HG02642 (cell line): ENCODE data around the gene TEKT3.

Source experiments
- ATAC-seq: cut with Tn5 transposase; IDR thresholded peaks from one replicate; pipeline ENCODE4 v1.9.1; 2021; ENCODE audit warnings: mild to moderate bottlenecking; ENCODE audit not compliant: unreplicated experiment, poor library complexity

TEKT3 gene

DNA sequence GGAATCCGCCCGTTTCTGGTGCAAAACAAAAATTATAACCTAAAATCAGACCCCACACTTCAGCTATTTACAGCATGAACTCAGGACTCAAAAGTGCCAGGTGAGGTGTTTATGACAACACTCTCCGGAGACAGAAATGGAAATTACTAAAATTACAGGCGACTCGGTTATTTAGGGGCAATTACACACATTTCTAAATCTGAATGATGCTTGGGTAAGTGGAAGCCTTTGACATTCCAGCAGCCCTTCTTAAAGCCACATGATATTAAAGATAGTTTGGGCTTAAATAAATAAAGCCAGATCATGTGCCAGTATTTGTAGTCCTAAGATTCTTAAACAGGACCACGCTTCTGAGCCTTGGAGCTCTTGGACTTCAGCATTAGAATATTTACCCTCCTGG lies 39.6 kb downstream of the TEKT3 start:
- no peak for ATAC-seq

DNA sequence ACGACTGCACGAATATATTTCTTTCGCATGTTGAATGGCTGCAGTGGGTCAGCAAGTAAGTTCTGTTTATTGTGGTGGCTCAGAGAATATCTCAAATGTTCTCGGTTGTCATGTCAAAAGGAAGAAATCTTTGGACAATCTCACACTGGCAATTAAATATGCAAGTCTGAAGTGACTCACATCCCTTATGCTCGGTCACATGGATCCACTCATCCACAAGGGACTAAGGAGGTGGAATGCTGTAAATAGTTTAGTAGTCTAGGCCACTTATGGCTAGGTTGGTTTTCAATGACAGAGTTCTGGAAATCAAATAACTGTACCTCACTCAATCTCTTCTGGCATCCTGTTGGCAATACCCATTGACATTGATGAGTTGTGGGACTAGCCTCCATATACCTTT lies 43.2 kb downstream of the TEKT3 start:
- ATAC-seq = no peak

- ATAC-seq = no peak
Observed at GRCh38 chr17:15293558-15293957, 47.8 kb downstream of the TEKT3 start.

DNA sequence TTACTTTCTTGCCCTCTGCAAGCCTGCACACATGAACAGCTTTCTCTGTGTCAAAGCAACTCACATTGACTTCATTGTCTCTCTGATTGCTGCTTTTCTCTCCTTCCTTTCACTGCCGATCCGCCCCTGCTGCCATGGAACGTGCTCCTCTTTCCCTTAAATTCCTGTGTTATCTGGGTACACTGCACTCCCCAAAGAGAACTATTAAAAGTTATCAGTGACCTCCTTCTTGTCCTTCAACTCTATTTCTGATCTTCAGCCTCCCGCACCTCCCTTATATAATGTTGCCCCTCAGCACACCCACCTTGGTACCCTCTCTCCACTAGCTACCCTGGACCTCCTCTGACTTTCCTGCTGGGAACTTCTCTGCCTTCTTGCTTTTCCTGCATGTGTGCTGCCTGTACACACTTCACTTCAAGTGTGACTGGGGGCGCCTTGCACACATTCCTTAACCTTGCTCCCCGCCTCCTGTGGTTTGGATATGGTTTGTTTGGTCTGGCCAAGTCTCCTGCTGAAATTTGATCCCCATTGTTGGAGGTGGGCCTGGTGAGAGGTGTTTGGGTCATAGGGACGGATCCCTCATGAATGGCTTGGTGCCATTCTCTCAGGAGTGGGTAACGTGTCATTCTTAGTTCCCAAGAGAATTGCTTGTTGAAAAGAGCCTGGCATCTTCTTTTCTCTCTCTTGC lies 49.6 kb downstream of the TEKT3 start:
- no peak for ATAC-seq

GRCh38 chr17:15290605-15291004 lies 50.8 kb downstream of the TEKT3 start:
- ATAC-seq = no peak

DNA sequence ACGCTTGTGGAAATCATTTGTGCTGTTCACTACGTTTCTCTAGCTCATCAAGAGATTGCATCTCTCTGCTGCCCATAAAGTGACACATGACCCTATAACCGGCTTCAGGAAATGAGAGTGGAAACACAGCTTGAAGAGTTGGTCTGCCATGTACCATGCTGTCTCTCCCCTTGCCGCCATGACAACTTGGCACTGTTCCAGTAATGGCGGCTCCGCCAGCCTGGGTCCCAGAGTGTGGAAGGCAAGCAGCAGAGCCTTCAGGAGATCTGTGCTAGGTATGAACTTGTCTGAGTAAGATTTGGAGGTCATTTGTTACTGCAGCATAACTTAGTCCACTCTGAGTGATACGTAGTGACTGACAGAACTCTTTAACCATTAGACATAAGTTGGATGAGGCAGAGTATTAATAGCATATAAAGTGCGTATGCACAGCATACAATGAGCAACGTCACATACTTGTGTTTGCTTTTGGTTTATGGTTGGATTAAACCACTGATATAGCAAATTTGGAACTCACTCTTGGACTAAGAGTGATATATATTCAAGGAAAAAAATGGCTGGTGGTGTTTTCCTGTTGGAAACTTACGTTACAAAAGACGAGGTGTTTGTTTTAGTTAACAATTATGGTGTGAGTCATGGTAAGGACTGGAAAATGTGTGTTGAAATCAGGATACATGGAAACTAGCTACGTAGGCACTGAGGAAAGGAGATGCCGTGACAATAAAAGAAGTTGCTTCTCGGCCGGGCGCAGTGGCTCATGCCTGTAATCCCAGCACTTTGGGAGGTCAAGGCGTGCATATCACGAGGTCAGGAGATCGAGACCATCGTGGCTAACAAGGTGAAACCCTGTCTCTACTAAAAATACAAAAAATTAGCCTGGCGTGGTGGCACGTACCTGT lies 51.9 kb downstream of the TEKT3 start:
- no peak for ATAC-seq

- no peak for ATAC-seq
Observed at GRCh38 chr17:15288859-15289258, 52.5 kb downstream of the TEKT3 start.

- ATAC-seq = no peak
Observed at GRCh38 chr17:15287538-15288267, 53.7 kb downstream of the TEKT3 start.

DNA sequence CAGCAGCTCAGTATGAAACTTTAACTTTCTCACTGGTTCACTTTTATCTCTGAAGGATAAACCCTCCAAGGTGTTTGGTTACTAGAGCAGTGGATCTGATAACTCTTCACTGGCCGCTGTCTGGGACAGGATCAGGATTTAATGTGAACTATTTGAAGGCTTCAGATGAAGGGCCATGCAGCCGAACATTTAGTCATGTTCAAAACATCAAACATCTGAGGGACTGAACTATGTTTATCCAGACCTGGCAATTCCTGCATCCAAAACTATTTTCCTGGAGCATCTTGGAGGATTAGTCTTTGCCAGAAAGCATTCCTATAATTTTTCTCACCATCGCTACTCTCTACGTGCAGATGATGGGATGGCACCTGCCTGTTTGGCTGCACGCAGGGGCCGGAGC lies 55.9 kb downstream of the TEKT3 start:
- ATAC-seq = no peak

- no peak for ATAC-seq
Observed at GRCh38 chr17:15284537-15284936, 56.9 kb downstream of the TEKT3 start.

DNA sequence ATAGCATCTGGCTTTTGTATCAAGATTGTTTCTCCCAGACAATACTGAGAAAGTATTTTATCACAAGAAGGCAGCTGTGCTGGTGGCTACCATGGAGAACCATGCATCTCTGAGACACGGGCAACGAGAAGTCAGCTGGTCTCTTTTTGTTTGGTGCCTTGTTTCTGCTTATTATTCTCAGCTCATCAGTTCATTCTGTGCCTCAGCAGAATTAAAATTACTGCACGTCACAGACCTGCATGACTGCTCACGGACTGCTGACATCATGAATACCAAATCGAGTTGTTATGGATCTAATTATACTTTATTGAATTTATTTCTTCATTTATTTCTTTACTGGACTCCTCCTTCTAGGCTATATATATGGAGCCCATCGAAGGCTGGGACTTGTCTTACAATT lies 57.3 kb downstream of the TEKT3 start:
- ATAC-seq = no peak

DNA sequence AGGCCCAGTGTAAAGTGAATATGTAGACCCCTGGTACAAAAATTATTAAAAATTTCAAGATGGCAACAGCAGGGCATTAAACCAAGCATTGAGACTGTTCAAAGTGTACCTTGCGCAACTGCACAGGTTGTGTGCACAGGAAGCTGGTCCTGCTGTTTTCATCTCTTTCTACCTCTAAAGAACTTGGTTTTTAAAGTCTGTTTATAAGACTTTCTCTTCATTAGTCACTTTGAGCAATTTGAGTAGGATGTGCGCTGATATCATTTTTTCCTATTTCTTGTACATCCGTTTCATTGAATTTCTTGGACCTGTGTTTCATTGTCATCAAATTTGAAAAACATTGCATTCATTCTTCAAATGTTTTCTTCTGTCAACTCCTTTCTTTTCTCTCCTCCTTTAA lies 59.5 kb downstream of the TEKT3 start:
- ATAC-seq = no peak

DNA sequence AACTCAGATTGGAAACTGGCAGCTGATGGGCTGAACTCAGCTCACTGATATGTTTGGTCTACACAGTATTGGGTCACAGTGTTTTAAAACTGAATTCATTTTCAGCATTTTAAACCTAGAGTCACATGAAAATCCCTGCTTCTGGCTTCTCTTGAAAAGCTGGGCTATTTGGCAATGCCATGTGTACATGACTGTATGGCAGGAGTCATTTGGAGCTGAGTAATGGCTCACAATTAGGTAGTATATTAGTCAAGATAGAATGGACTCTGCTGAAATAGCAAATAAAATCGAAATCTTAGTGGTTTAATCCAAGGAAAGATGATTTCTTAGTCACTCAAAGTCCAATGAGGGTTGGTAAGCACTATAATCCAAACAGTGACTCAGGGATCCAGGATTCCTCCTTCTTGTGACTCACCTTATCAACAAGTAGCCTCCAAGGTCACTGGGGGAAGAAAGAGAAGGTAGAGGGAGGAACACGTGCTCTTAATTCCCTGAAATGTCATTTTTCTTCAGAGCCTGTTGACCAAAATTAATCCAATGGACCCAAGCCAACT lies 62.4 kb downstream of the TEKT3 start:
- no peak for ATAC-seq

- no peak for ATAC-seq
Observed at GRCh38 chr17:15278380-15278779, 63.0 kb downstream of the TEKT3 start.

DNA sequence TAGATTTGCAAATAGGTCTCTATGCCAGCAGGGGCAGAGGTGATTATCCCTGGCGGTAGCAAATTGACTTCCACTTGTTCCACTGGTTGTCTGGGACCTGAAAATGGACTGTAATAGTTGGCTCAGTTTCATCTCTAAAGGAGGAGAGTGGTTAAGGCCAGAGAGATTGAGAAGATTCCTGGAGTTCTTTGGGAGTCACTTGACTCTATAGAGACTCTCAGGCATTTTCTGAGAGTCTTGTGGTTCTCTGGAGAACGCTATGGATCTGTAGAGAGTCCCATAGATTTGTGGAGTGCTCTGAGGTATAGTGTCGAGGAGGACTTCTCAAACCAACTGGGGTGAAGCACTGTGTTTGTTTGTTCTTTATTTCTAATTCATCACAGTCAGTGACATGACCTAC lies 67.4 kb downstream of the TEKT3 start:
- ATAC-seq = no peak

DNA sequence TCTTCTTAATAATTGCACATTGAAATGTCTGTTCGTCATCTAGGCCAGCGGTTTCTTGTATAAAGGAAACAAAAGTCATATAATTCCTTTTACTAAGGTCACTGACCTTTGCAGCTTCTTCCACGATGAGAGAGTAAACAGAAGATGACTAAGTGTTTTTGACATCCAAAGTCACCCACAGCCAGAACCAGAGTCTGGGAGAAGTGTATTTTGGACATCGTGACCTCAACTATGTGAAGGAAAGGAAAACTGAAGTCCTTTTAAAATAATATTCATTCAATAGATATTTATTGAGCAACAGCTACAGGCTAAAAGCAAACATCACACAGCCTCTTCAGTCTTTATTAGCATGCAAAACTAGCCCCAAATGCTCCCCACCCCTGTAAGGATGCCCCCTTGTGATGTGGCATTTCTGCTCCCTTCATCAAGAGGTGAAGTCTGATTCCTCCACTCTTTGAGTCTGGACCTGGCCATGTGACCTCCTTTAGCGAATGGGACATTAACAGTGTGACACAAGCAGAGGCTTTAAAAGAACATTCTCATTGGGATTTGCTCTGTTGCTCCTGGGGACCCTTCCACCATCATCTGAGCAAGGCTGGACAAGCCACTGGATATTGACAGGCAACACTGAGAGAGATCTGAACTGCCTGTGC lies 68.1 kb downstream of the TEKT3 start:
- no peak for ATAC-seq

DNA sequence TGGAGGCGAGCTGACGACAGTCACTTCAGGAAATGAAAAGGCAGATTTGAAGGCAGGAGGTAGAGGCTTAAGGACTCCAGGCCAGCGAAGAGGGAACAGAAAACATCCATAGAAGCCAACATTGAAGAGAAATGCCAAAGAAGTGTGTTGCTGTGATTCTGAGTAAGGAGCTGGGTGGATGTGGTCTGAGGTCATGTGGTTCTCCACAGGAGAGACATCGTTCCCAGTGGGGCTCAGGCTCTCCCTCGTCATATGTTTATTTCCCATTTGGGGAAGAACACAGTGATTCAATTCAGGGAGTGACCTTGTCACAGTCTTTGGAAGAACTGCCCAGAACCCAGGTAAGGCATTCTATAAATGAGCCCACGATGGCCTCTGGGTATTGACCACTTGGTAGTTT lies 69.7 kb downstream of the TEKT3 start:
- no peak for ATAC-seq

GRCh38 chr17:15270628-15271381 lies 70.6 kb downstream of the TEKT3 start:
- no peak for ATAC-seq

- ATAC-seq = no peak
Observed at GRCh38 chr17:15269780-15270089, 71.7 kb downstream of the TEKT3 start.
